Caco-2 (cell line): ENCODE data around the gene MRPL19. TPM values are rescaled to one million over a fixed set of nuclear protein-coding genes. Genes with fewer than 3 reads are reported as not detected.
"Not testable (repeated sequence)": the region's sequence is repeated elsewhere in the genome, so short reads cannot be mapped to it uniquely, and the experiment has no call there.

ENCODE experiments used
- BruUV-seq: library from RNA; stranded (reverse); fragments of 400-500 nt; replicated peaks from 2 replicates; lab custom pipeline; 2021; lab: Mats Ljungman, UMichigan
- CTCF ChIA-PET: fragments of 300-600 bp; sonication (Branson Sonifier 250); formaldehyde crosslinking; loops from one replicate; lab custom pipeline; 2022; ENCODE audit warnings: antibody characterized with exemption; lab: Charles Lee
- POLR2A ChIA-PET: fragments of 300-600 bp; sonication (Branson Sonifier 250); formaldehyde crosslinking; loops from one replicate; lab custom pipeline; 2022; ENCODE audit warnings: antibody characterized with exemption; lab: Charles Lee
- DNase-seq, 2 experiments: peaks; one replicate each; pipeline versions ENCODE4 v3.0.0 to v3.0.0-alpha.2; 2020 to 2022
- H3K27me3 ChIP-seq: replicated peaks from 2 replicates; pipeline ENCODE4 v1.6.0; 2011; ENCODE audit warnings: low read length; ENCODE audit not compliant: control insufficient read depth, insufficient read depth
- H3K36me3 ChIP-seq: 2 replicates; pipeline ENCODE4 v1.5.1; 2011; ENCODE audit warnings: low read length; ENCODE audit not compliant: control insufficient read depth, insufficient read depth
- H3K4me1 ChIP-seq: fragments of 250-450 bp; sonication (Bioruptor Pico); 2 replicates; pipeline ENCODE4 v1.5.1; 2020; ENCODE audit warnings: mild to moderate bottlenecking
- H3K4me3 ChIP-seq: 2 replicates; pipeline ENCODE4 v1.5.1; 2011; ENCODE audit warnings: low read depth, mild to moderate bottlenecking, control low read depth, low read length
- H3K9me3 ChIP-seq: fragments of 250-450 bp; sonication (Bioruptor Pico); 2 replicates; pipeline ENCODE4 v1.5.1; 2020; ENCODE audit warnings: mild to moderate bottlenecking, moderate library complexity
- H3K27ac Mint-ChIP-seq: one replicate; pipeline ENCODE4 v1.8.0; 2022; ENCODE audit warnings: mixed read lengths; ENCODE audit not compliant: unreplicated experiment
- H3K27me3 Mint-ChIP-seq: one replicate; pipeline ENCODE4 v1.8.0; 2022; ENCODE audit warnings: mixed read lengths; ENCODE audit not compliant: insufficient read depth, unreplicated experiment
- H3K36me3 Mint-ChIP-seq: one replicate; pipeline ENCODE4 v1.8.0; 2022; ENCODE audit warnings: mild to moderate bottlenecking, mixed read lengths; ENCODE audit not compliant: insufficient read depth, unreplicated experiment
- H3K4me1 Mint-ChIP-seq: one replicate; pipeline ENCODE4 v1.8.0; 2022; ENCODE audit warnings: low read depth, mixed read lengths; ENCODE audit not compliant: unreplicated experiment
- H3K4me3 Mint-ChIP-seq: one replicate; pipeline ENCODE4 v1.8.0; 2022; ENCODE audit warnings: mild to moderate bottlenecking, moderate library complexity, mixed read lengths; ENCODE audit not compliant: unreplicated experiment
- H3K9me3 Mint-ChIP-seq: one replicate; pipeline ENCODE4 v1.8.0; 2022; ENCODE audit warnings: mixed read lengths; ENCODE audit not compliant: unreplicated experiment
- intact Hi-C: fragments of 100-400 bp; cut with micrococcal nuclease; formaldehyde crosslinking; loops from one replicate; pipeline ENCODE4 v1.10.0; 2022; ENCODE audit not compliant: unreplicated experiment
- total RNA-seq: library from RNA; stranded (reverse); gene quantifications from 2 replicates; pipeline ENCODE4 v1.2.3, GENCODE V29; 2022
- TF ChIP-seq, protein P1 (sequence below), 2 experiments: fragments of 200-600 bp in 1 of 2; IDR thresholded peaks; 1 replicate in 1 of 2; 2 replicates in 1 of 2; pipeline versions ENCODE4 v1.5.1 to v1.8.0; 2011 to 2022; ENCODE audit warnings: antibody characterized with exemption in 1 of 2, control low read depth in 1 of 2, inconsistent platforms in 1 of 2, low read depth in 1 of 2, low read length in 1 of 2, mild to moderate bottlenecking in 1 of 2, moderate library complexity in 1 of 2; ENCODE audit not compliant: insufficient read depth in 1 of 2, severe bottlenecking in 1 of 2, unreplicated experiment in 1 of 2

Gene MRPL19
- total RNA-seq, 1 experiment from 2014 or later = 57.8 TPM

GRCh38 chr2:75676464-75676863 is 29.9 kb downstream of the MRPL19 start:
- no peak for DNase-seq
- ChIA-PET POLR2A (no interaction called here), CTCF (interaction anchor here (1.0 to 1.3 kb wide), 3 partner anchors 11 to 36 kb away, joined by 3 to 9 read pairs (median 5); partner anchors contain the start of gene MRPL19)
- Histone ChIP-seq H3K27me3 (no peaks in the 10 kb centered on the region), H3K36me3 (no peaks in the 10 kb centered on the region; the same call in 1 of the 2 replicates), H3K4me1 (no peaks in the 10 kb centered on the region), H3K4me3 (no peak overlapping the region), H3K9me3 (no peaks in the 10 kb centered on the region)
- intact Hi-C loops = no loop called here
- Mint-ChIP-seq H3K4me1 (no peaks in the 10 kb centered on the region), H3K27ac (no peak overlapping the region), H3K27me3 (no peaks in the 10 kb centered on the region), H3K36me3 (peaks cover 18% of the 10 kb centered on the region), H3K4me3 (no peak overlapping the region), H3K9me3 (no peaks in the 10 kb centered on the region)
- TF ChIP-seq, protein P1, sequence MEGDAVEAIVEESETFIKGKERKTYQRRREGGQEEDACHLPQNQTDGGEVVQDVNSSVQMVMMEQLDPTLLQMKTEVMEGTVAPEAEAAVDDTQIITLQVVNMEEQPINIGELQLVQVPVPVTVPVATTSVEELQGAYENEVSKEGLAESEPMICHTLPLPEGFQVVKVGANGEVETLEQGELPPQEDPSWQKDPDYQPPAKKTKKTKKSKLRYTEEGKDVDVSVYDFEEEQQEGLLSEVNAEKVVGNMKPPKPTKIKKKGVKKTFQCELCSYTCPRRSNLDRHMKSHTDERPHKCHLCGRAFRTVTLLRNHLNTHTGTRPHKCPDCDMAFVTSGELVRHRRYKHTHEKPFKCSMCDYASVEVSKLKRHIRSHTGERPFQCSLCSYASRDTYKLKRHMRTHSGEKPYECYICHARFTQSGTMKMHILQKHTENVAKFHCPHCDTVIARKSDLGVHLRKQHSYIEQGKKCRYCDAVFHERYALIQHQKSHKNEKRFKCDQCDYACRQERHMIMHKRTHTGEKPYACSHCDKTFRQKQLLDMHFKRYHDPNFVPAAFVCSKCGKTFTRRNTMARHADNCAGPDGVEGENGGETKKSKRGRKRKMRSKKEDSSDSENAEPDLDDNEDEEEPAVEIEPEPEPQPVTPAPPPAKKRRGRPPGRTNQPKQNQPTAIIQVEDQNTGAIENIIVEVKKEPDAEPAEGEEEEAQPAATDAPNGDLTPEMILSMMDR (IDR thresholded peaks at IDR 0.05; ENCODE audit: insufficient read depth in 1 of 2, low read depth in 1 of 2, low read length in 1 of 2, severe bottlenecking in 1 of 2, unreplicated experiment in 1 of 2) = no peak
- no TSS peak for BruUV-seq

DNA sequence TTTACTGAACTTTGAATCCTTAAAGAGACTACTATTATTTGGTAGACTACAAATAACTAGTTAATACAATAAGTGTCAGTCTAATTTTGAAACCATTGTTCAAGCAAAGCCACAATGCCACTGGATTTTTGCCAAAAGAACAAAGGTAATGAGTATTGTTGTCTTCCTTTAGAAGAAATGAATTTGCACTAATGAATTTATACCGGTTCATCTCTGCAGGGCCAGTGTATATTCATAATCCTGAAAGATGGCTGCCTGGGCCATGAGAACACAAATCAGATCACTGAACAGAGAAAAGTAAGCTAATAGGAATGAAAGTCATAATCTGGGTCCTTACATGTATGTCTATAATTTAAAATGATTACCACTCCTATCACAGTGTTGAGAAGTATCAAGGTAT is 33.0 kb downstream of the MRPL19 start:
- DNase-seq = no peak
- intact Hi-C loops = no loop called here
- Histone ChIP-seq H3K36me3 (no peaks in the 10 kb centered on the region; the same call in 1 of the 2 replicates), H3K27me3 (no peaks in the 10 kb centered on the region), H3K4me1 (no peaks in the 10 kb centered on the region), H3K9me3 (no peaks in the 10 kb centered on the region), H3K4me3 (no peak overlapping the region)
- H3K27me3 Mint-ChIP-seq = no peaks in the 10 kb centered on the region
- peaks cover 11% of the 10 kb centered on the region for H3K36me3 Mint-ChIP-seq
- BruUV-seq = no TSS peak
- no peak overlapping the region for H3K27ac Mint-ChIP-seq
- H3K9me3 Mint-ChIP-seq = no peaks in the 10 kb centered on the region
- H3K4me3 Mint-ChIP-seq = no peak overlapping the region
- CTCF ChIA-PET = no interaction called here
- POLR2A ChIA-PET = no interaction called here
- TF ChIP-seq, protein P1 (IDR thresholded peaks at IDR 0.05; ENCODE audit: insufficient read depth in 1 of 2, low read depth in 1 of 2, low read length in 1 of 2, severe bottlenecking in 1 of 2, unreplicated experiment in 1 of 2) = no peak
- H3K4me1 Mint-ChIP-seq = no peaks in the 10 kb centered on the region

DNA sequence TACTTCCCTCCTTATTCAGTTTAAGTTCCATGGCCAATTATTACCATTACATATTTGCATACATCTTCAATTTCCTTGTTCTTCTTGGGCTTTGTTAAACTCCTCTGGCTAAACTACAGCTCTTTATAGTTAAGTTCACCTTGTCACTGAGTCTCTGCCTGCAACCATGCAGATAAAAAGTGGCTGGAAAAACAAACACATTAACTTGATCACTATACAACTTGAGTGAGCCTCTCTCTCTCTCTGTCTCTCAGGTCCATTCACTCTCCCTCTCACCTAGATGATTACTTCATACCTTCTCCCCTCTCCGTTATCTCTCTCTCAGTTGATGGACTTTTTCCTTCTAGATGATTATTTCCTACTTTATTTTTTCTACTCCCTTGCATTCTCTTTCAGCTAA is 33.8 kb downstream of the MRPL19 start:
- Histone ChIP-seq H3K36me3 (no peaks in the 10 kb centered on the region; the same call in 1 of the 2 replicates), H3K27me3 (no peaks in the 10 kb centered on the region), H3K4me1 (no peaks in the 10 kb centered on the region), H3K4me3 (no peak overlapping the region), H3K9me3 (no peaks in the 10 kb centered on the region)
- TF ChIP-seq, protein P1 (IDR thresholded peaks at IDR 0.05; ENCODE audit: insufficient read depth in 1 of 2, low read depth in 1 of 2, low read length in 1 of 2, severe bottlenecking in 1 of 2, unreplicated experiment in 1 of 2) = no peak
- Mint-ChIP-seq H3K4me1 (no peaks in the 10 kb centered on the region), H3K27me3 (no peaks in the 10 kb centered on the region), H3K9me3 (no peaks in the 10 kb centered on the region), H3K27ac (no peak overlapping the region), H3K4me3 (no peak overlapping the region), H3K36me3 (peaks cover 11% of the 10 kb centered on the region)
- no TSS peak for BruUV-seq
- ChIA-PET CTCF (no interaction called here), POLR2A (interaction anchor here (0.6 kb wide), 1 partner anchor 40 kb away, joined by 3 read pairs; no protein-coding TSS in a partner anchor)
- intact Hi-C loops = no loop called here
- no peak for DNase-seq

- H3K27ac Mint-ChIP-seq, H3K4me1 ChIP-seq, H3K4me3 ChIP-seq, DNase-seq, CTCF ChIA-PET, BruUV-seq, H3K4me3 Mint-ChIP-seq, H3K36me3 ChIP-seq, H3K9me3 Mint-ChIP-seq, intact Hi-C loops, H3K4me1 Mint-ChIP-seq, POLR2A ChIA-PET, H3K27me3 Mint-ChIP-seq, H3K27me3 ChIP-seq, H3K9me3 ChIP-seq: not testable (repeated sequence)
- H3K36me3 Mint-ChIP-seq = peaks cover 20% of the 10 kb centered on the region
Measured at GRCh38 chr2:75683430-75683829, 36.8 kb downstream of the MRPL19 start.
